Neural cell (in vitro differentiated cells): ENCODE data around the gene CDC25C. TPM values are rescaled to one million over a fixed set of nuclear protein-coding genes. Genes with fewer than 3 reads are reported as not detected.

ENCODE experiments used
- H2AFZ ChIP-seq: fragments of 200-600, 300-800 bp; sonication (generic), shearing (Covaris generic); 2 replicates; pipeline ENCODE4 v1.6.0; 2014; ENCODE audit warnings: low read depth, mild to moderate bottlenecking, antibody characterized with exemption, low read length, moderate library complexity
- H3F3A ChIP-seq: fragments of 200-600 bp; shearing (Covaris generic); 2 replicates; pipeline ENCODE4 v1.6.1; 2016; ENCODE audit warnings: mild to moderate bottlenecking, moderate library complexity, mixed read lengths, antibody characterized with exemption, low read length; ENCODE audit not compliant: insufficient read depth, poor library complexity, severe bottlenecking
- H3K27ac ChIP-seq: fragments of 200-600, 300-800 bp; sonication (generic), shearing (Covaris generic); 2 replicates; pipeline ENCODE4 v1.5.1; 2014; ENCODE audit warnings: mild to moderate bottlenecking, low read length, moderate library complexity
- H3K27me3 ChIP-seq: fragments of 300-800, 200-600 bp; sonication (generic), shearing (Covaris generic); 2 replicates; pipeline ENCODE4 v1.6.0; 2014; ENCODE audit warnings: mild to moderate bottlenecking, low read depth, low read length, moderate library complexity; ENCODE audit not compliant: insufficient read depth
- H3K36me3 ChIP-seq: fragments of 300-800, 200-600 bp; sonication (generic), shearing (Covaris generic); 2 replicates; pipeline ENCODE4 v1.5.1; 2014; ENCODE audit warnings: mild to moderate bottlenecking, antibody characterized with exemption, low read length, moderate library complexity; ENCODE audit not compliant: insufficient read depth
- H3K4me2 ChIP-seq: fragments of 300-800, 200-600 bp; sonication (generic), shearing (Covaris generic); 2 replicates; pipeline ENCODE4 v1.6.0; 2014; ENCODE audit warnings: mild to moderate bottlenecking, low read length
- H3K4me3 ChIP-seq: fragments of 300-800, 200-600 bp; sonication (generic), shearing (Covaris generic); 2 replicates; pipeline ENCODE4 v1.5.1; 2014; ENCODE audit warnings: mild to moderate bottlenecking, low read length, moderate library complexity
- H3K79me2 ChIP-seq: fragments of 200-600 bp; shearing (Covaris generic); replicated peaks from 2 replicates; pipeline ENCODE4 v1.6.0; 2014; ENCODE audit warnings: mild to moderate bottlenecking, low read length, moderate library complexity; ENCODE audit not compliant: insufficient read depth
- H3K9ac ChIP-seq: fragments of 300-800, 200-600 bp; sonication (generic), shearing (Covaris generic); 2 replicates; pipeline ENCODE4 v1.6.1; 2016; ENCODE audit warnings: mild to moderate bottlenecking, low read length, mixed read lengths
- H3K9me2 ChIP-seq: fragments of 200-600 bp; shearing (Covaris generic); 2 replicates; pipeline ENCODE4 v1.6.1; 2016; ENCODE audit warnings: mild to moderate bottlenecking, low read length, mixed read lengths; ENCODE audit not compliant: insufficient read depth
- H3K9me3 ChIP-seq: fragments of 200-600, 300-800 bp; sonication (generic), shearing (Covaris generic); 2 replicates; pipeline ENCODE4 v1.6.1; 2016; ENCODE audit warnings: mild to moderate bottlenecking, mixed run types, low read length, moderate library complexity, mixed read lengths
- H4K20me1 ChIP-seq: fragments of 200-600 bp; shearing (Covaris generic); 2 replicates; pipeline ENCODE4 v1.6.1; 2016; ENCODE audit warnings: mild to moderate bottlenecking, mixed run types; ENCODE audit not compliant: insufficient read depth
- EP300 ChIP-seq: fragments of 450-650 bp; conservative IDR thresholded peaks from 2 replicates; pipeline ENCODE4 v1.6.1; 2014; ENCODE audit warnings: antibody characterized with exemption, mild to moderate bottlenecking, moderate library complexity; ENCODE audit not compliant: poor library complexity, severe bottlenecking
- EZH2 ChIP-seq: fragments of 200-600, 300-800 bp; shearing (Covaris generic), sonication (generic); IDR thresholded peaks from 2 replicates; pipeline ENCODE4 v1.6.1; 2014; ENCODE audit warnings: antibody characterized with exemption, low read length, borderline replicate concordance, mild to moderate bottlenecking; ENCODE audit not compliant: insufficient read depth, poor library complexity, severe bottlenecking
- MXI1 ChIP-seq: fragments of 450-650 bp; conservative IDR thresholded peaks from 2 replicates; pipeline ENCODE4 v1.6.1; 2014; ENCODE audit warnings: antibody characterized with exemption, mild to moderate bottlenecking; ENCODE audit not compliant: poor library complexity, severe bottlenecking
- POLR2AphosphoS5 ChIP-seq: IDR thresholded peaks from 2 replicates; pipeline ENCODE4 v1.6.1; 2012
- RAD21 ChIP-seq: fragments of 450-650 bp; conservative IDR thresholded peaks from 2 replicates; pipeline ENCODE4 v1.6.1; 2014; ENCODE audit warnings: antibody characterized with exemption, mild to moderate bottlenecking, moderate library complexity
- SMC3 ChIP-seq: fragments of 450-650 bp; conservative IDR thresholded peaks from 2 replicates; pipeline ENCODE4 v1.6.1; 2014; ENCODE audit warnings: antibody characterized with exemption, mild to moderate bottlenecking, moderate library complexity; ENCODE audit not compliant: poor library complexity
- TAF1 ChIP-seq: IDR thresholded peaks from 2 replicates; pipeline ENCODE4 v1.6.1; 2012; ENCODE audit warnings: low read depth
- polyA minus RNA-seq: library from RNA; depleted of rRNA, polyadenylated mRNA; stranded (reverse); fragments of >200 nt; gene quantifications from 2 replicates; pipeline ENCODE4 v1.2.3, GENCODE V29; 2014
- polyA plus RNA-seq: library from polyadenylated mRNA; depleted of rRNA; stranded (reverse); fragments of >200 nt; gene quantifications from 2 replicates; pipeline ENCODE4 v1.2.3, GENCODE V29; 2014
- TF ChIP-seq, protein P1 (sequence below): IDR thresholded peaks from 2 replicates; pipeline ENCODE4 v1.6.1; 2012; ENCODE audit warnings: borderline replicate concordance
- TF ChIP-seq, protein P2 (sequence below): fragments of 450-650 bp; IDR thresholded peaks from 2 replicates; pipeline ENCODE4 v1.5.1; 2014; ENCODE audit warnings: antibody characterized with exemption, mild to moderate bottlenecking, moderate library complexity; ENCODE audit not compliant: poor library complexity, severe bottlenecking

The CDC25C gene
- polyA plus RNA-seq (0.71 and 1.3 TPM in 2 replicates), polyA minus RNA-seq (1.5 TPM in 2 replicates)

DNA sequence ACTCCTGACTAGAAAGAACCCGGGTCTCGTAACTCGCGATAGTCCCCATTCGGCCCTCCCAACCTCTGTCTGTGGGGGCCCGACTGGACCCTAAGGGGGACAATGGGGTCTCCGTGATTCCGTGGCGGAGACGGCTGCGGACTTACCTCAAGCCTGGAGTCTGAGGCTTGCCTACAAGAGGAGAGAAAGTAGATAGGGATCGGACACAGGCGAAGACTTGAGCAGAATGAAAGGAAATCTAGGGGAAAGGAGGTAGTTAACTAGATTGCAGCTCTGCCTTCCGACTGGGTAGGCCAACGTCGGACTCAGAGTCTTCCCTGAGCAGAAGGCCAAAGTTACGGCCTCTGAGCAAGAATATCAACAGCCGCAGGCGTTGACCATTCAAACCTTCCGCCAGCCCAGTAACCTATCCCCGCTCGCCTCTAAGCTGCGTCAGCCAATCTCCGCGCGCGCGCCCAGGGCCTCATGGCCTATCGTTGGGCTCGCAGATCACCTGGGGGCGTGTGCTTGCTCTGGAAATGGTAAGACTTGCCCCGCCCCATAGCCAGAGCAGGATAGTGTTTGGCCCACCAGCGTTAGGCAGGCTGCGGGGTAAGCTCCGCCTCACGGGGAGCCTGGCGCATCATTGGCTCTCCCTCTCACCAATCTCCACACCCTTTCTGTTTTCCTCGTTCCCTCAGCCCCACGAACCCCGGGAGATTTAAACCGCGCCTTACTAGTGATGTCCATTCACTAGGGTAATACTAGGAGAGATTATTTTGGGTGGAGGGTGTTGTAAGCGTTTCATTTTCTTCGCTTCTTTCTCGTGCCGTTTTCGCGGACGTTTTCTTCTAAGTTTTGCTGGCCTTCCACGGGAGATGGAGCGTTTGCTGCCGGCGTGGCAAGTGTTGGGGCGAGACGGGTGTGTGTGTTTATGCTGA, at the start of gene CDC25C:
Gene CDC25C, minus strand, starts transcription at position 356 of the 920 bp plus-strand sequence. CDS start 624 bp downstream, outside the sequence.
- H3K79me2 ChIP-seq, result no peaks in the 10 kb centered on the region
- H3K9me3 ChIP-seq, result no peaks in the 10 kb centered on the region
- no peak within 1 kb of the TSS for H3K27ac ChIP-seq
- H2AFZ ChIP-seq, result peak within 1 kb of the TSS; percentile 44
- H4K20me1 ChIP-seq, result no peaks in the 10 kb centered on the region
- no peak for TF ChIP-seq POLR2AphosphoS5
- no peak for TF ChIP-seq EZH2
- TF ChIP-seq, protein P1, sequence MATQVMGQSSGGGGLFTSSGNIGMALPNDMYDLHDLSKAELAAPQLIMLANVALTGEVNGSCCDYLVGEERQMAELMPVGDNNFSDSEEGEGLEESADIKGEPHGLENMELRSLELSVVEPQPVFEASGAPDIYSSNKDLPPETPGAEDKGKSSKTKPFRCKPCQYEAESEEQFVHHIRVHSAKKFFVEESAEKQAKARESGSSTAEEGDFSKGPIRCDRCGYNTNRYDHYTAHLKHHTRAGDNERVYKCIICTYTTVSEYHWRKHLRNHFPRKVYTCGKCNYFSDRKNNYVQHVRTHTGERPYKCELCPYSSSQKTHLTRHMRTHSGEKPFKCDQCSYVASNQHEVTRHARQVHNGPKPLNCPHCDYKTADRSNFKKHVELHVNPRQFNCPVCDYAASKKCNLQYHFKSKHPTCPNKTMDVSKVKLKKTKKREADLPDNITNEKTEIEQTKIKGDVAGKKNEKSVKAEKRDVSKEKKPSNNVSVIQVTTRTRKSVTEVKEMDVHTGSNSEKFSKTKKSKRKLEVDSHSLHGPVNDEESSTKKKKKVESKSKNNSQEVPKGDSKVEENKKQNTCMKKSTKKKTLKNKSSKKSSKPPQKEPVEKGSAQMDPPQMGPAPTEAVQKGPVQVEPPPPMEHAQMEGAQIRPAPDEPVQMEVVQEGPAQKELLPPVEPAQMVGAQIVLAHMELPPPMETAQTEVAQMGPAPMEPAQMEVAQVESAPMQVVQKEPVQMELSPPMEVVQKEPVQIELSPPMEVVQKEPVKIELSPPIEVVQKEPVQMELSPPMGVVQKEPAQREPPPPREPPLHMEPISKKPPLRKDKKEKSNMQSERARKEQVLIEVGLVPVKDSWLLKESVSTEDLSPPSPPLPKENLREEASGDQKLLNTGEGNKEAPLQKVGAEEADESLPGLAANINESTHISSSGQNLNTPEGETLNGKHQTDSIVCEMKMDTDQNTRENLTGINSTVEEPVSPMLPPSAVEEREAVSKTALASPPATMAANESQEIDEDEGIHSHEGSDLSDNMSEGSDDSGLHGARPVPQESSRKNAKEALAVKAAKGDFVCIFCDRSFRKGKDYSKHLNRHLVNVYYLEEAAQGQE, result no peak
- peak; percentile 14 for TF ChIP-seq RAD21
- no peak for TF ChIP-seq EP300
- TF ChIP-seq, protein P2, sequence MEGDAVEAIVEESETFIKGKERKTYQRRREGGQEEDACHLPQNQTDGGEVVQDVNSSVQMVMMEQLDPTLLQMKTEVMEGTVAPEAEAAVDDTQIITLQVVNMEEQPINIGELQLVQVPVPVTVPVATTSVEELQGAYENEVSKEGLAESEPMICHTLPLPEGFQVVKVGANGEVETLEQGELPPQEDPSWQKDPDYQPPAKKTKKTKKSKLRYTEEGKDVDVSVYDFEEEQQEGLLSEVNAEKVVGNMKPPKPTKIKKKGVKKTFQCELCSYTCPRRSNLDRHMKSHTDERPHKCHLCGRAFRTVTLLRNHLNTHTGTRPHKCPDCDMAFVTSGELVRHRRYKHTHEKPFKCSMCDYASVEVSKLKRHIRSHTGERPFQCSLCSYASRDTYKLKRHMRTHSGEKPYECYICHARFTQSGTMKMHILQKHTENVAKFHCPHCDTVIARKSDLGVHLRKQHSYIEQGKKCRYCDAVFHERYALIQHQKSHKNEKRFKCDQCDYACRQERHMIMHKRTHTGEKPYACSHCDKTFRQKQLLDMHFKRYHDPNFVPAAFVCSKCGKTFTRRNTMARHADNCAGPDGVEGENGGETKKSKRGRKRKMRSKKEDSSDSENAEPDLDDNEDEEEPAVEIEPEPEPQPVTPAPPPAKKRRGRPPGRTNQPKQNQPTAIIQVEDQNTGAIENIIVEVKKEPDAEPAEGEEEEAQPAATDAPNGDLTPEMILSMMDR, result no peak
- peak; percentile 97 for TF ChIP-seq MXI1
- no peak for TF ChIP-seq TAF1
- TF ChIP-seq SMC3, result no peak
- H3K36me3 ChIP-seq, result no peaks in the 10 kb centered on the region
- peak within 1 kb of the TSS; percentile 82 for H3K4me2 ChIP-seq
- no peaks in the 10 kb centered on the region for H3F3A ChIP-seq
- peak within 1 kb of the TSS; percentile 70 for H3K4me3 ChIP-seq
- no peaks in the 10 kb centered on the region for H3K9me2 ChIP-seq
- H3K9ac ChIP-seq, result no peak within 1 kb of the TSS
- H3K27me3 ChIP-seq, result no peaks in the 10 kb centered on the region

DNA sequence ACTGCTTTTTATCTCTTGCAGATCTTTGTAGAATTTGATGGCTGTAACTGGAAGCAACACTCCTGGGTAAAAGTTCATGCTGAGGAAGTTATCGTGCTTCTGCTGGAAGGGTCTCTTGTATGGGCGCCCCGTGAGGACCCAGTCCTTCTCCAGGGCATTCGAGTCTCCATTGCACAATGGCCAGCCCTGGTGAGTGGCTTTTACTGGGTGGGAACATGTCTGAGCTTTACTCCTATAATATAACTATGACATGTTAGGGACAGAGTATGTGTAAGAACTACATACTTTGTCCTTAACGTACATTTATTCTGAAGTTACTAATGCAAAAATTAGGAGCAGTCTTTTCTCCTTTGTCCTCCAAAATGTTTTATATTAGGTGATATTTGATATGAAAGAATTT, 41.0 kb upstream of the CDC25C start:
- Histone ChIP-seq H3K27me3 (no peaks in the 10 kb centered on the region), H2AFZ (no peak overlapping the region), H3F3A (no peaks in the 10 kb centered on the region), H3K4me2 (no peak overlapping the region), H3K27ac (no peak overlapping the region), H3K9ac (no peak overlapping the region), H3K79me2 (peaks cover 35% of the 10 kb centered on the region), H3K9me3 (no peaks in the 10 kb centered on the region), H3K4me3 (no peak overlapping the region), H4K20me1 (no peaks in the 10 kb centered on the region), H3K9me2 (no peaks in the 10 kb centered on the region), H3K36me3 (peaks cover 7% of the 10 kb centered on the region)
- TF ChIP-seq TAF1, result no peak
- no peak for TF ChIP-seq EZH2
- no peak for TF ChIP-seq SMC3
- TF ChIP-seq, protein P2, result no peak
- no peak for TF ChIP-seq EP300
- no peak for TF ChIP-seq MXI1
